HCT116 (cell line): ENCODE data around the gene TRPC1. TPM values are rescaled to one million over a fixed set of nuclear protein-coding genes. Genes with fewer than 3 reads are reported as not detected.
A peak's percentile ranks its signal among the peaks of the same experiment; 100 is the strongest.

Experiments used
- ATAC-seq: fragments of 200-7000 bp; cut with Tn5 transposase; 2 replicates; pipeline ENCODE4 v1.9.1; 2020; ENCODE audit warnings: mild to moderate bottlenecking, moderate library complexity
- BruUV-seq: library from RNA; stranded (reverse); fragments of 400-500 nt; replicated peaks from 2 replicates; lab custom pipeline; 2021; lab: Mats Ljungman, UMichigan
- CTCF ChIA-PET: fragments of 300-600 bp; sonication (Branson Sonifier 250); formaldehyde crosslinking; loops from one replicate; lab custom pipeline; 2021; ENCODE audit warnings: antibody characterized with exemption; lab: Charles Lee
- POLR2A ChIA-PET: fragments of 300-600, 350-600 bp; sonication (Branson Sonifier 250); formaldehyde crosslinking; loops from one replicate; lab custom pipeline; 2021; ENCODE audit warnings: antibody characterized with exemption; lab: Charles Lee
- RAD21 ChIA-PET, 2 experiments: fragments of 300-600 bp; sonication (Branson Sonifier 250); formaldehyde crosslinking; loops; one replicate each; lab custom pipeline; 2023; ENCODE audit warnings: low total read pairs in 2 of 2; ENCODE audit not compliant: uncharacterized antibody in 2 of 2, unreplicated experiment in 2 of 2, low non-redundant PET in 1 of 2; lab: Charles Lee
- DNase-seq: peaks from one replicate; pipeline ENCODE4 v3.0.0-alpha.2; 2010; ENCODE audit warnings: low read depth, low spot score
- H2AFZ ChIP-seq: fragments of 200-600 bp; shearing (Covaris generic), sonication (generic); 2 replicates; pipeline ENCODE4 v1.6.1; 2017; ENCODE audit warnings: low read depth, mixed run types, mixed read lengths, antibody characterized with exemption, low read length; ENCODE audit not compliant: poor library complexity, severe bottlenecking
- H3K27ac ChIP-seq: 2 replicates; pipeline ENCODE4 v1.5.1; 2012; ENCODE audit warnings: low read depth, low read length
- H3K27me3 ChIP-seq: fragments of 200-600 bp; sonication (generic); 2 replicates; pipeline ENCODE4 v1.6.1; 2016; ENCODE audit warnings: mixed run types, low read length, mixed read lengths; ENCODE audit not compliant: insufficient read depth
- H3K36me3 ChIP-seq, 2 experiments: fragments of 200-500 bp in 1 of 2; fragments of 200-600 bp in 1 of 2; sonication (Bioruptor generic) in 1 of 2; sonication (generic) in 1 of 2; 2 replicates each; pipeline versions ENCODE4 v1.5.1 to v1.6.1; 2014 to 2016; ENCODE audit warnings: low read length in 2 of 2, inconsistent platforms in 1 of 2, mixed read lengths in 1 of 2, mixed run types in 1 of 2; ENCODE audit not compliant: insufficient read depth in 2 of 2, control insufficient read depth in 1 of 2
- H3K4me1 ChIP-seq, 2 experiments: fragments of 200-600 bp in 1 of 2; sonication (generic) in 1 of 2; 2 replicates each; pipeline versions ENCODE4 v1.5.1 to v1.6.1; 2012 to 2017; ENCODE audit warnings: low read length in 2 of 2, inconsistent platforms in 1 of 2, mild to moderate bottlenecking in 1 of 2, mixed read lengths in 1 of 2, mixed run types in 1 of 2, moderate library complexity in 1 of 2; ENCODE audit not compliant: insufficient read depth in 2 of 2, control insufficient read depth in 1 of 2
- H3K4me2 ChIP-seq: fragments of 200-600 bp; sonication (generic); 2 replicates; pipeline ENCODE4 v1.6.1; 2017; ENCODE audit warnings: mixed run types, low read length, mixed read lengths
- H3K4me3 ChIP-seq, 2 experiments: fragments of 200-600 bp in 1 of 2; sonication (generic) in 1 of 2; replicated peaks in 1 of 2; 2 replicates each; pipeline ENCODE4 v1.5.1; 2011 to 2016; ENCODE audit warnings: low read length in 2 of 2, control low read depth in 1 of 2, low read depth in 1 of 2, mild to moderate bottlenecking in 1 of 2, mixed read lengths in 1 of 2, mixed run types in 1 of 2
- H3K79me2 ChIP-seq: fragments of 200-600 bp; sonication (generic); 2 replicates; pipeline ENCODE4 v1.6.1; 2017; ENCODE audit warnings: mild to moderate bottlenecking, mixed run types, low read length, moderate library complexity, mixed read lengths; ENCODE audit not compliant: insufficient read depth
- H3K9ac ChIP-seq: fragments of 200-600 bp; sonication (generic); 2 replicates; pipeline ENCODE4 v1.6.1; 2016; ENCODE audit warnings: low read length, mixed read lengths
- H3K9me2 ChIP-seq: fragments of 200-600 bp; sonication (generic), shearing (Covaris generic); 2 replicates; pipeline ENCODE4 v1.6.1; 2017; ENCODE audit warnings: mixed run types, mild to moderate bottlenecking, moderate library complexity; ENCODE audit not compliant: insufficient read depth
- H3K9me3 ChIP-seq, 2 experiments: fragments of 200-500 bp in 1 of 2; fragments of 200-600 bp in 1 of 2; sonication (Bioruptor generic) in 1 of 2; sonication (generic) in 1 of 2; 2 replicates each; pipeline ENCODE4 v1.6.1; 2014 to 2017; ENCODE audit warnings: low read length in 2 of 2, mixed read lengths in 2 of 2, inconsistent platforms in 1 of 2, low read depth in 1 of 2, mild to moderate bottlenecking in 1 of 2, mixed run types in 1 of 2, moderate library complexity in 1 of 2; ENCODE audit not compliant: control insufficient read depth in 1 of 2, insufficient read depth in 1 of 2
- H4K20me1 ChIP-seq: fragments of 200-600 bp; sonication (generic), shearing (Covaris generic); 2 replicates; pipeline ENCODE4 v1.6.1; 2017; ENCODE audit warnings: mixed run types, mild to moderate bottlenecking, moderate library complexity; ENCODE audit not compliant: insufficient read depth
- CBX3 ChIP-seq: IDR thresholded peaks from 2 replicates; pipeline ENCODE4 v1.6.1; 2012; ENCODE audit warnings: low read depth
- CTCF ChIP-seq, 3 experiments: fragments of 200-600 bp in 1 of 3; sonication (generic) in 1 of 3; IDR thresholded peaks in 2 of 3; conservative IDR thresholded peaks in 1 of 3; 2 replicates each; pipeline ENCODE4 v1.5.1; 2012 to 2017; ENCODE audit warnings: low read depth in 2 of 3, low read length in 2 of 3, antibody characterized with exemption in 1 of 3, borderline replicate concordance in 1 of 3, control low read depth in 1 of 3, mild to moderate bottlenecking in 1 of 3, mixed read lengths in 1 of 3, mixed run types in 1 of 3, moderate library complexity in 1 of 3; ENCODE audit not compliant: insufficient read depth in 1 of 3
- FOSL1 ChIP-seq: IDR thresholded peaks from 2 replicates; pipeline ENCODE4 v1.6.1; 2012; ENCODE audit warnings: low read depth
- JUND ChIP-seq: IDR thresholded peaks from 2 replicates; pipeline ENCODE4 v1.6.1; 2012
- POLR2AphosphoS5 ChIP-seq: IDR thresholded peaks from 2 replicates; pipeline ENCODE4 v1.6.1; 2011; ENCODE audit warnings: mild to moderate bottlenecking, low read depth, low read length, moderate library complexity
- RAD21 ChIP-seq: IDR thresholded peaks from 2 replicates; pipeline ENCODE4 v1.6.1; 2012; ENCODE audit warnings: low read depth, mild to moderate bottlenecking
- TCF7L2 ChIP-seq: IDR thresholded peaks from 2 replicates; pipeline ENCODE4 v1.7.0; 2011; ENCODE audit warnings: borderline replicate concordance, inconsistent platforms; ENCODE audit not compliant: insufficient read depth, insufficient read length; ENCODE audit errors: extremely low read depth
- intact Hi-C: fragments of 100-400 bp; cut with micrococcal nuclease; formaldehyde crosslinking; loops from 2 replicates; pipeline ENCODE4 v1.10.0; 2022
- total RNA-seq: library from RNA; stranded (reverse); gene quantifications from one replicate; pipeline ENCODE4 v1.2.1, GENCODE V29; 2021; ENCODE audit not compliant: unreplicated experiment

The TRPC1 gene
- total RNA-seq, 1 experiment from 2014 or later: 6.1 TPM

GRCh38 chr3:142676151-142676550 lies 47.7 kb upstream of the TRPC1 start:
- no peaks in the 10 kb centered on the region for H3K9me2 ChIP-seq
- H3K4me3 ChIP-seq: no peak overlapping the region
- RAD21 ChIA-PET: no interaction called here
- TF ChIP-seq CBX3 (no peak), FOSL1 (no peak), POLR2AphosphoS5 (no peak)
- TF ChIP-seq, all 23 proteins: peak for 0
- ATAC-seq (no peak), DNase-seq (no peak)
- POLR2A ChIA-PET: no interaction called here
- Histone ChIP-seq H3K4me1 (no peaks in the 10 kb centered on the region), H3K79me2 (no peaks in the 10 kb centered on the region), H3K27ac (no peak overlapping the region), H3K9ac (no peak overlapping the region), H3K4me2 (no peak overlapping the region), H4K20me1 (no peaks in the 10 kb centered on the region), H3K27me3 (no peaks in the 10 kb centered on the region), H3K36me3 (no peaks in the 10 kb centered on the region), H3K9me3 (no peaks in the 10 kb centered on the region), H2AFZ (no peak overlapping the region)
- no TSS peak for BruUV-seq
- CTCF ChIA-PET: no interaction called here
- intact Hi-C loops: no loop called here

- ATAC-seq (no peak), DNase-seq (no peak)
- Histone ChIP-seq H3K9ac (no peak overlapping the region), H3K4me1 (no peaks in the 10 kb centered on the region), H3K9me3 (no peaks in the 10 kb centered on the region), H3K27ac (no peak overlapping the region), H2AFZ (no peak overlapping the region), H3K36me3 (no peaks in the 10 kb centered on the region), H3K79me2 (no peaks in the 10 kb centered on the region), H4K20me1 (no peaks in the 10 kb centered on the region; the same call in 1 of the 2 replicates), H3K9me2 (no peaks in the 10 kb centered on the region), H3K4me2 (no peak overlapping the region), H3K27me3 (no peaks in the 10 kb centered on the region), H3K4me3 (no peak overlapping the region)
- intact Hi-C loops: loop anchor here (1.0 kb wide), 1 partner anchor 93 kb away; no protein-coding TSS in a partner anchor
- ChIA-PET CTCF (interaction anchor here (1.1 to 1.2 kb wide), 3 partner anchors 92 to 148 kb away, joined by 3 to 15 read pairs (median 4); no protein-coding TSS in a partner anchor), RAD21 (interaction anchor here (0.6 to 1.1 kb wide), 3 partner anchors 16 to 94 kb away, joined by 3 to 8 read pairs (median 7); no protein-coding TSS in a partner anchor), POLR2A (no interaction called here)
- TF ChIP-seq JUND: no peak
- no peak for TF ChIP-seq TCF7L2
- peak in 1 of 3 experiments; percentile 17; a peak in 1 of 6 replicates for TF ChIP-seq CTCF (IDR thresholded peaks at IDR 0.05 in 2 of 3, conservative IDR thresholded peaks at IDR 0.05 in 1 of 3; ENCODE audit: borderline replicate concordance in 1 of 3, insufficient read depth in 1 of 3, low read depth in 2 of 3, low read length in 2 of 3)
- peak; percentile 49 for TF ChIP-seq RAD21
- BruUV-seq: no TSS peak
Observed at GRCh38 chr3:142680710-142681109, 43.1 kb upstream of the TRPC1 start.
